CD8-positive, alpha-beta memory T cell (primary cell): ENCODE results near the gene SAYSD1. TPM values are rescaled to one million over a fixed set of nuclear protein-coding genes. Genes with fewer than 3 reads are reported as not detected.

Experiments used
- CTCF ChIA-PET: fragments of 350-600 bp; sonication (Branson Sonifier 250); formaldehyde crosslinking; loops from one replicate; lab custom pipeline; 2021; ENCODE audit warnings: antibody characterized with exemption; lab: Charles Lee
- POLR2A ChIA-PET: fragments of 350-600 bp; sonication (Branson Sonifier 250); formaldehyde crosslinking; loops from one replicate; lab custom pipeline; 2021; ENCODE audit warnings: antibody characterized with exemption; lab: Charles Lee
- DNase-seq, 5 donors: peaks; one replicate each; pipeline versions ENCODE4 v3.0.0 to v3.0.0-alpha.2; 2020 to 2022; ENCODE audit warnings: mixed read lengths in 1 of 5
- H3K27ac ChIP-seq: one replicate; pipeline ENCODE4 v1.7.0; 2013; ENCODE audit warnings: low read depth, mild to moderate bottlenecking, low read length, moderate library complexity
- H3K27me3 ChIP-seq: 2 replicates; pipeline ENCODE4 v1.7.0; 2013; ENCODE audit warnings: low read length, mild to moderate bottlenecking; ENCODE audit not compliant: insufficient read depth, poor library complexity, severe bottlenecking
- H3K36me3 ChIP-seq: 2 replicates; pipeline ENCODE4 v1.7.0; 2013; ENCODE audit warnings: mild to moderate bottlenecking, low read length, moderate library complexity; ENCODE audit not compliant: insufficient read depth
- H3K4me1 ChIP-seq: 2 replicates; pipeline ENCODE4 v1.7.0; 2013; ENCODE audit warnings: mild to moderate bottlenecking, low read length, moderate library complexity; ENCODE audit not compliant: insufficient read depth
- H3K4me3 ChIP-seq: 2 replicates; pipeline ENCODE4 v1.7.0; 2013; ENCODE audit warnings: mild to moderate bottlenecking, low read length
- H3K9me3 ChIP-seq: 2 replicates; pipeline ENCODE4 v1.7.0; 2013; ENCODE audit warnings: mild to moderate bottlenecking, low read length
- H3K27ac Mint-ChIP-seq, 8 donors: one replicate each; pipeline ENCODE4 v1.8.0; 2020 to 2021; ENCODE audit warnings: mixed read lengths in 8 of 8, mild to moderate bottlenecking in 6 of 8, inconsistent platforms in 3 of 8, moderate library complexity in 3 of 8
- H3K27me3 Mint-ChIP-seq, 2 donors: one replicate each; pipeline ENCODE4 v1.8.0; 2020 to 2021; ENCODE audit warnings: mixed read lengths in 2 of 2, mild to moderate bottlenecking in 1 of 2, moderate library complexity in 1 of 2
- H3K36me3 Mint-ChIP-seq, 3 donors: one replicate each; pipeline ENCODE4 v1.8.0; 2020 to 2021; ENCODE audit warnings: mixed read lengths in 3 of 3, inconsistent platforms in 1 of 3, mild to moderate bottlenecking in 1 of 3
- H3K4me1 Mint-ChIP-seq, 3 donors: one replicate each; pipeline ENCODE4 v1.8.0; 2020 to 2021; ENCODE audit warnings: mixed read lengths in 3 of 3, inconsistent platforms in 1 of 3, mild to moderate bottlenecking in 1 of 3
- H3K4me3 Mint-ChIP-seq, 7 donors: one replicate each; pipeline ENCODE4 v1.8.0; 2020 to 2021; ENCODE audit warnings: mixed read lengths in 7 of 7, mild to moderate bottlenecking in 6 of 7, moderate library complexity in 4 of 7, inconsistent platforms in 2 of 7
- H3K9me3 Mint-ChIP-seq, 5 donors: one replicate each; pipeline ENCODE4 v1.8.0; 2020 to 2022; ENCODE audit warnings: mixed read lengths in 5 of 5, mild to moderate bottlenecking in 3 of 5, moderate library complexity in 2 of 5, inconsistent platforms in 1 of 5
- polyA plus RNA-seq: library from polyadenylated mRNA; unstranded; fragments of 300-500 nt; fragmentation: Illumina TruSeq; gene quantifications from one replicate; pipeline ENCODE4 v1.2.3, GENCODE V29; 2021
- total RNA-seq, 2 experiments: library from RNA; stranded (reverse); gene quantifications; one replicate each; pipeline ENCODE4 v1.2.3, GENCODE V29; 2021

Gene SAYSD1
- total and polyA plus RNA-seq, 3 experiments from 2014 or later = 10.3 to 15.6 (median 11.6) TPM

GRCh38 chr6:39057251-39058155 lies 57.5 kb downstream of the SAYSD1 start:
- no peak for DNase-seq
- Histone ChIP-seq H3K9me3 (no peaks in the 10 kb centered on the region), H3K27me3 (no peaks in the 10 kb centered on the region), H3K36me3 (no peaks in the 10 kb centered on the region), H3K27ac (no peak overlapping the region), H3K4me1 (no peaks in the 10 kb centered on the region), H3K4me3 (no peak overlapping the region)
- H3K27me3 Mint-ChIP-seq = peaks cover 16 to 44% of the 10 kb centered on the region in 2 donors
- ChIA-PET POLR2A (no interaction called here), CTCF (interaction anchor here (1.3 kb wide), 1 partner anchor 22 kb away, joined by 3 read pairs; no protein-coding TSS in a partner anchor)
- H3K9me3 Mint-ChIP-seq = no peaks in the 10 kb centered on the region
- H3K36me3 Mint-ChIP-seq = no peaks in the 10 kb centered on the region
- H3K27ac Mint-ChIP-seq = no peak overlapping the region
- peaks cover 0 to 4% (median 0%) of the 10 kb centered on the region in 3 donors for H3K4me1 Mint-ChIP-seq
- H3K4me3 Mint-ChIP-seq = no peak overlapping the region

GRCh38 chr6:39056681-39057080 lies 58.3 kb downstream of the SAYSD1 start:
- Histone ChIP-seq H3K27me3 (no peaks in the 10 kb centered on the region), H3K9me3 (no peaks in the 10 kb centered on the region), H3K4me3 (no peak overlapping the region), H3K27ac (no peak overlapping the region), H3K36me3 (no peaks in the 10 kb centered on the region), H3K4me1 (peaks cover 3% of the 10 kb centered on the region)
- H3K4me3 Mint-ChIP-seq = no peak overlapping the region
- H3K27me3 Mint-ChIP-seq = peaks cover 16 to 41% of the 10 kb centered on the region in 2 donors
- no peak overlapping the region for H3K27ac Mint-ChIP-seq
- ChIA-PET CTCF (no interaction called here), POLR2A (no interaction called here)
- DNase-seq = no peak
- H3K36me3 Mint-ChIP-seq = no peaks in the 10 kb centered on the region
- peaks cover 3 to 7% (median 4%) of the 10 kb centered on the region in 3 donors for H3K4me1 Mint-ChIP-seq
- no peaks in the 10 kb centered on the region for H3K9me3 Mint-ChIP-seq

GRCh38 chr6:39056191-39056590 lies 58.8 kb downstream of the SAYSD1 start:
- Mint-ChIP-seq H3K27me3 (peaks cover 19 to 39% of the 10 kb centered on the region in 2 donors), H3K4me3 (no peak overlapping the region), H3K27ac (no peak overlapping the region), H3K36me3 (no peaks in the 10 kb centered on the region), H3K4me1 (peaks cover 6 to 10% (median 9%) of the 10 kb centered on the region in 3 donors), H3K9me3 (no peaks in the 10 kb centered on the region)
- H3K27me3 ChIP-seq = no peaks in the 10 kb centered on the region
- no peak for DNase-seq
- CTCF ChIA-PET = no interaction called here
- H3K27ac ChIP-seq = no peak overlapping the region
- no peaks in the 10 kb centered on the region for H3K36me3 ChIP-seq
- H3K4me3 ChIP-seq = no peak overlapping the region
- H3K9me3 ChIP-seq = no peaks in the 10 kb centered on the region
- POLR2A ChIA-PET = no interaction called here
- H3K4me1 ChIP-seq = peaks cover 8% of the 10 kb centered on the region

GRCh38 chr6:39055661-39056060 lies 59.3 kb downstream of the SAYSD1 start:
- Histone ChIP-seq H3K27ac (no peak overlapping the region), H3K27me3 (no peaks in the 10 kb centered on the region), H3K36me3 (no peaks in the 10 kb centered on the region), H3K4me1 (peaks cover 8% of the 10 kb centered on the region), H3K9me3 (no peaks in the 10 kb centered on the region), H3K4me3 (no peak overlapping the region)
- H3K27me3 Mint-ChIP-seq = peaks cover 21 to 41% of the 10 kb centered on the region in 2 donors
- ChIA-PET CTCF (no interaction called here), POLR2A (no interaction called here)
- no peak overlapping the region for H3K4me3 Mint-ChIP-seq
- H3K4me1 Mint-ChIP-seq = peaks cover 6 to 14% (median 11%) of the 10 kb centered on the region in 3 donors
- H3K36me3 Mint-ChIP-seq = no peaks in the 10 kb centered on the region
- no peaks in the 10 kb centered on the region for H3K9me3 Mint-ChIP-seq
- H3K27ac Mint-ChIP-seq = no peak overlapping the region
- no peak for DNase-seq

GRCh38 chr6:39054577-39055142 lies 60.3 kb downstream of the SAYSD1 start:
- Histone ChIP-seq H3K4me1 (peaks cover 8% of the 10 kb centered on the region), H3K4me3 (no peak overlapping the region), H3K9me3 (no peaks in the 10 kb centered on the region), H3K27me3 (peaks cover 4% of the 10 kb centered on the region), H3K36me3 (no peaks in the 10 kb centered on the region), H3K27ac (no peak overlapping the region)
- no peak overlapping the region for H3K4me3 Mint-ChIP-seq
- peaks cover 6 to 16% (median 11%) of the 10 kb centered on the region in 3 donors for H3K4me1 Mint-ChIP-seq
- no peaks in the 10 kb centered on the region for H3K9me3 Mint-ChIP-seq
- ChIA-PET CTCF (no interaction called here), POLR2A (no interaction called here)
- no peaks in the 10 kb centered on the region for H3K36me3 Mint-ChIP-seq
- DNase-seq = no peak
- H3K27me3 Mint-ChIP-seq = peaks cover 20 to 40% of the 10 kb centered on the region in 2 donors
- no peak overlapping the region for H3K27ac Mint-ChIP-seq

Other genes with a start within 250 kb of the SAYSD1 start
- gene GLP1R, start 66.4 kb downstream of the SAYSD1 start, total RNA-seq = not detected
- gene GLP1R, start 66.4 kb downstream of the SAYSD1 start, polyA plus RNA-seq = not detected
- gene KCNK5, start 114.3 kb upstream of the SAYSD1 start, total RNA-seq = 10 to 100 TPM; 27.6 to 28.4 TPM
- gene KCNK5, start 114.3 kb upstream of the SAYSD1 start, polyA plus RNA-seq = 0.97 TPM
- not detected for gene KCNK17, start 199.2 kb upstream of the SAYSD1 start, total RNA-seq
- gene KCNK17, start 199.2 kb upstream of the SAYSD1 start, polyA plus RNA-seq = not detected
- not detected for gene KCNK16, start 207.5 kb upstream of the SAYSD1 start, total RNA-seq
- gene KCNK16, start 207.5 kb upstream of the SAYSD1 start, polyA plus RNA-seq = not detected